Muscle layer of duodenum (tissue), 2 donors: ENCODE results near the gene ZNF219.

Source experiments
- H3K27ac ChIP-seq: one replicate; pipeline ENCODE4 v1.7.0; 2013; ENCODE audit warnings: mild to moderate bottlenecking, low read length
- H3K27me3 ChIP-seq: one replicate; pipeline ENCODE4 v1.7.0; 2013; ENCODE audit warnings: low read depth, mild to moderate bottlenecking, control low read depth, low read length
- H3K36me3 ChIP-seq, 2 donors: one replicate each; pipeline ENCODE4 v1.7.0; 2013; ENCODE audit warnings: low read length in 2 of 2, control low read depth in 1 of 2, mild to moderate bottlenecking in 1 of 2; ENCODE audit not compliant: insufficient read depth in 2 of 2, control insufficient read depth in 1 of 2
- H3K4me1 ChIP-seq, 2 donors: one replicate each; pipeline ENCODE4 v1.7.0; 2013; ENCODE audit warnings: low read length in 2 of 2, mild to moderate bottlenecking in 2 of 2, control low read depth in 1 of 2, moderate library complexity in 1 of 2; ENCODE audit not compliant: insufficient read depth in 2 of 2, control insufficient read depth in 1 of 2
- H3K4me3 ChIP-seq, 2 donors: one replicate each; pipeline ENCODE4 v1.7.0; 2013; ENCODE audit warnings: low read length in 2 of 2, low read depth in 1 of 2, mild to moderate bottlenecking in 1 of 2
- H3K9me3 ChIP-seq, 2 donors: one replicate each; pipeline ENCODE4 v1.7.0; 2013; ENCODE audit warnings: low read length in 2 of 2, control low read depth in 1 of 2, mild to moderate bottlenecking in 1 of 2; ENCODE audit not compliant: control insufficient read depth in 1 of 2
- donor health status: healthy.

The ZNF219 gene

GRCh38 chr14:21092273-21093011 is 6.0 kb downstream of the ZNF219 start:
- Histone ChIP-seq H3K4me1 (peaks cover 6 to 40% of the 10 kb centered on the region in 2 donors), H3K27me3 (no peaks in the 10 kb centered on the region), H3K27ac (no peak overlapping the region), H3K4me3 (no peak overlapping the region), H3K36me3 (peaks cover 13 to 39% of the 10 kb centered on the region in 2 donors), H3K9me3 (no peaks in the 10 kb centered on the region)

- no peaks in the 10 kb centered on the region for H3K27me3 ChIP-seq
- H3K36me3 ChIP-seq = peaks cover 13 to 42% of the 10 kb centered on the region in 2 donors
- H3K27ac ChIP-seq = no peak overlapping the region
- no peak overlapping the region for H3K4me3 ChIP-seq
- peaks cover 6 to 40% of the 10 kb centered on the region in 2 donors for H3K4me1 ChIP-seq
- no peaks in the 10 kb centered on the region for H3K9me3 ChIP-seq
Observed at GRCh38 chr14:21091821-21092272, 6.6 kb downstream of the ZNF219 start.

GRCh38 chr14:21090940-21091663 is 7.4 kb downstream of the ZNF219 start:
- H3K27ac ChIP-seq = no peak overlapping the region
- peaks cover 19 to 45% of the 10 kb centered on the region in 2 donors for H3K36me3 ChIP-seq

GRCh38 chr14:21090194-21090939 is 8.1 kb downstream of the ZNF219 start:
- no peaks in the 10 kb centered on the region for H3K27me3 ChIP-seq
- H3K4me1 ChIP-seq = peaks cover 6 to 36% of the 10 kb centered on the region in 2 donors
- H3K9me3 ChIP-seq = no peaks in the 10 kb centered on the region
- H3K4me3 ChIP-seq = no peak overlapping the region
- peaks cover 21 to 52% of the 10 kb centered on the region in 2 donors for H3K36me3 ChIP-seq
- H3K27ac ChIP-seq = no peak overlapping the region

More at GRCh38 chr14:21090940-21091663, 7.4 kb downstream of the ZNF219 start:
- no peaks in the 10 kb centered on the region for H3K9me3 ChIP-seq
- H3K4me3 ChIP-seq = no peak overlapping the region
- H3K27me3 ChIP-seq = no peaks in the 10 kb centered on the region
- peaks cover 6 to 36% of the 10 kb centered on the region in 2 donors for H3K4me1 ChIP-seq

- H3K9me3 ChIP-seq = no peaks in the 10 kb centered on the region
- peaks cover 11 to 36% of the 10 kb centered on the region in 2 donors for H3K4me1 ChIP-seq
- H3K27me3 ChIP-seq = no peaks in the 10 kb centered on the region
- H3K27ac ChIP-seq = no peak overlapping the region
- no peak overlapping the region for H3K4me3 ChIP-seq
- peaks cover 26 to 57% of the 10 kb centered on the region in 2 donors for H3K36me3 ChIP-seq
Observed at GRCh38 chr14:21089877-21090193, 8.6 kb downstream of the ZNF219 start.

GRCh38 chr14:21089271-21089670 is 9.2 kb downstream of the ZNF219 start:
- Histone ChIP-seq H3K4me1 (peaks cover 10 to 34% of the 10 kb centered on the region in 2 donors), H3K4me3 (no peak overlapping the region), H3K9me3 (no peaks in the 10 kb centered on the region), H3K36me3 (peaks cover 31 to 63% of the 10 kb centered on the region in 2 donors), H3K27me3 (no peaks in the 10 kb centered on the region), H3K27ac (no peak overlapping the region)

- Histone ChIP-seq H3K36me3 (peaks cover 35 to 69% of the 10 kb centered on the region in 2 donors), H3K9me3 (no peaks in the 10 kb centered on the region), H3K4me1 (peaks cover 6 to 28% of the 10 kb centered on the region in 2 donors), H3K27ac (no peak overlapping the region), H3K4me3 (no peak overlapping the region), H3K27me3 (no peaks in the 10 kb centered on the region)
Observed at GRCh38 chr14:21088687-21089086, 9.8 kb downstream of the ZNF219 start.

- Histone ChIP-seq H3K27me3 (no peaks in the 10 kb centered on the region), H3K4me3 (no peak overlapping the region), H3K4me1 (peaks cover 6 to 18% of the 10 kb centered on the region in 2 donors), H3K36me3 (peaks cover 41 to 73% of the 10 kb centered on the region in 2 donors), H3K9me3 (no peaks in the 10 kb centered on the region), H3K27ac (no peak overlapping the region)
Observed at GRCh38 chr14:21087294-21088091, 11.0 kb downstream of the ZNF219 start.

GRCh38 chr14:21086908-21087293 is 11.6 kb downstream of the ZNF219 start:
- H3K9me3 ChIP-seq = no peaks in the 10 kb centered on the region
- H3K4me3 ChIP-seq = no peak overlapping the region
- peaks cover 45 to 75% of the 10 kb centered on the region in 2 donors for H3K36me3 ChIP-seq
- H3K4me1 ChIP-seq = peaks cover 6 to 13% of the 10 kb centered on the region in 2 donors
- no peaks in the 10 kb centered on the region for H3K27me3 ChIP-seq
- no peak overlapping the region for H3K27ac ChIP-seq

GRCh38 chr14:21084998-21085853 is 13.2 kb downstream of the ZNF219 start:
- H3K27me3 ChIP-seq = no peaks in the 10 kb centered on the region
- no peak overlapping the region for H3K27ac ChIP-seq
- peaks cover 45 to 76% of the 10 kb centered on the region in 2 donors for H3K36me3 ChIP-seq

More at GRCh38 chr14:21084998-21085853, 13.2 kb downstream of the ZNF219 start:
- Histone ChIP-seq H3K4me3 (no peak overlapping the region), H3K9me3 (no peaks in the 10 kb centered on the region), H3K4me1 (peaks cover 6 to 13% of the 10 kb centered on the region in 2 donors)
